ENCODE data around the gene ZSCAN1. TPM values are rescaled to one million over a fixed set of nuclear protein-coding genes. Genes with fewer than 3 reads are reported as not detected.

Gene ZSCAN1, protein sequence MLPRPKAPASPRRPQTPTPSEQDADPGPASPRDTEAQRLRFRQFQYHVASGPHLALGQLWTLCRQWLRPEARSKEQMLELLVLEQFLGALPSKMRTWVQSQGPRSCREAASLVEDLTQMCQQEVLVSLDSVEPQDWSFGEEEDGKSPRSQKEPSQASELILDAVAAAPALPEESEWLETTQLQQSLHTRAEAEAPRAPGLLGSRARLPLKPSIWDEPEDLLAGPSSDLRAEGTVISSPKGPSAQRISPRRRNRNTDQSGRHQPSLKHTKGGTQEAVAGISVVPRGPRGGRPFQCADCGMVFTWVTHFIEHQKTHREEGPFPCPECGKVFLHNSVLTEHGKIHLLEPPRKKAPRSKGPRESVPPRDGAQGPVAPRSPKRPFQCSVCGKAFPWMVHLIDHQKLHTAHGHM
- 0.94 TPM for total RNA-seq

DNA sequence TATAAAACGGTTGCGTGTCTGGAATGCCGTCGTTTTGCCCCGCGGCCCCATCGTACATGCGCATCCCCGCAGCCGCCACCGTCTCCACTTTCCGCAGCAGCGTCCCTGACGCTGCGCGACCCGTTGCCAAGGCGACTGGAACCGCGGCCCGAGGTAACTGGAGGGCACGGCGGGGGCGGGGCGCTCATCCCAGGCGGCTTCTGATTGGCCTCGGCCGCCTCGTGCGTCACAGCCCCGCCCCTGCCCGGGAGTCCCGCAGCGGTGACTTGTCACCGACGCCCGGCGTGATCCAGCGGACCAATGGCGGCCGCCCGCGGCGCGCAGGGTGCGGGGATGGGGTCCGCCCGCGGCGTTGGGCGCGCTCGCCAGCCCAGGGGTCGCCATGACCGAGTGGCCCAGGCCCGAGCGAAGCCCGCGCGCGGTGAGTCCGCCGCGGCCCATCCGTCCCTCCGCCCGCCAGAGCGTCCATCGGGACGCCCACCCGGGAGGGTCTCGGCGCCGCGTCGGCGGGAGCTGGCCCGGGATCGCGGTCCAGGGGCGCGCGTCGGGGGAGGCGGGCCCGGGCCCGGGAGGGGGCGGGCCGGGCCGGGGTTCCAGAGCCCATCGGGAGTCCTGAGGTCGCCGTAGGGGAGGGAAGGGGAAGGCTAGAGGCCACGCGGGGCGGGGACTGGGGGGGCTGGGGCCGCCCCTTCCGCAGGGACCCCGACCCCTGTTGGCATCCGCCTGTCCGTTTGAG is at the start of gene ZSCAN1:
Gene ZSCAN1, plus strand, starts transcription at position 285 of the 736 bp plus-strand sequence. CDS start 3,812 bp downstream, outside the sequence.

DNA sequence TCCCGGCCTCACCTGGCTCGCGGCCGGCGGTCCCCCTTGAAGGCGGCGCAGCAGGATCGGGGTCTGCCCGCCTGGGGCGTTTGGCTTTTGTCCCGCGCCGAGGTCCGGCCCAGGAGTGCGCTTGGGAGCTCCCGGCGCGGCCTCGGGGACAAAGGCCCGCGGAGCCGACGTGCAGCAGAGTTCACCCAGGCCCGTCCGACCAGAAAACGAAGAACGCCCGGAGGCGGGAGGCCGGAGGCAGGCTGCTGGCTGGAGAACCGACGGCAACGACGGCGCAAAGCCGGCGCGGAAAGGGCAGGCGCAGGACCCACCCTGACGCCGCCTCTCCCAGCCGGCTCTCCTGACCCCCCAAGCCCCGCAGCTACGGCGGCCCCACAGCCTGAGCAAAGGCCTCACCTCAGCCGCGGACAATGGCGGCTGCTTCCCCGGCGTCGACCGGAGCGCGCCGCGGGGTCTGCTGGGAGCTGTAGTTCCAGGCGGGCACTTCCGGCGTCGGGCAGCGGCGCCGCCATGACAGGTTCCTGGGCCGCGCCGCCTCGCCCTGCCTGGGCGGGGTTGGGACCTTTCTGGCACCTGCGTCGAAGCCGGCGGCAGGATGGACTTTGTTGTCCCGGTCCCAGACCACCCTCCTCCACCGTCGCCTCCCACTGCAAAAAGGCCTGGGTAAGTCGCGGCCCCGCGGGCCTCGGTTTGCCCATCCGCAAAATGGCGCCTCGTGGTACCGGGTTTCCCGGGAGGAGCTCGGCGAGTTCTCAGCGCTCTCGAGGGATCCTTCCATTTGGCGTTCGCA is 31.2 kb upstream of the ZSCAN1 start, which contains the start of gene ZNF606:
Gene ZNF606, minus strand, starts transcription at position 437 of the 790 bp plus-strand sequence. CDS start 1,501 bp downstream, outside the sequence.

DNA sequence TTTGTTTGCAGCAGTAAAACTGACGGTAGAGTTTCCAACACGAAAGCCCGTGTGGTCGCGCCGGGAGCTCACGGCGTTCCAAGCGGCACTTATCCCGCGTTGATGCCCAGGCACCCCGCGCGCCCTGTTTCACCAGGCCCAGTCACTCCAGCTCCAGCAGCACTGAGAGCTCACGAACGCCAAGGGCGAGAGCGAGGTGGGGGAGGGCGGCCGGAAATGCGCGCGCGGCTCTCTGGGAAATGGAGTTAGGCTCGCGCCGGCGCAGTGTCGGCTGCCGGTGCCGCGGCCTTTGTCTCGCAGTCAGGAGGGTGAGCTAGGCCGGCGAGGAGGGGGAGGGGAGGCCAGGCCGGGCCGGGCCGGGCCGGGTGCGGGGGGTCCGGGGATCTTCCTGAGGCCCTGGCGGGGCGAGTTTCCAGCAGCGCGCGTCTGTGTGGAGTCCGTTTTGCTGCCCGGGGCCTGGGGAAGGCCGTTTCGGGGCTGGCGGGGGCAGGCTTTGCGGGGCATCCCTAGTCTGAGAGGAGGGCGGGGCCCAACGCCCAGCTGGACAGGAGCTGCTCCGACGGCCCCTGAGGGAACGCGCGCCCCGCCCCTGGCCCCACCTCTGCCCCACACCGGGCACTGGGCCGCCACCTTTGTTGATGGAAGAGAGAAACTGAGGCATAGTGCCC is 25.3 kb downstream of the ZSCAN1 start, which contains the start of gene ZNF135:
Gene ZNF135, plus strand, starts transcription at position 280 of the 668 bp plus-strand sequence. CDS start 721 bp downstream, outside the sequence.

DNA sequence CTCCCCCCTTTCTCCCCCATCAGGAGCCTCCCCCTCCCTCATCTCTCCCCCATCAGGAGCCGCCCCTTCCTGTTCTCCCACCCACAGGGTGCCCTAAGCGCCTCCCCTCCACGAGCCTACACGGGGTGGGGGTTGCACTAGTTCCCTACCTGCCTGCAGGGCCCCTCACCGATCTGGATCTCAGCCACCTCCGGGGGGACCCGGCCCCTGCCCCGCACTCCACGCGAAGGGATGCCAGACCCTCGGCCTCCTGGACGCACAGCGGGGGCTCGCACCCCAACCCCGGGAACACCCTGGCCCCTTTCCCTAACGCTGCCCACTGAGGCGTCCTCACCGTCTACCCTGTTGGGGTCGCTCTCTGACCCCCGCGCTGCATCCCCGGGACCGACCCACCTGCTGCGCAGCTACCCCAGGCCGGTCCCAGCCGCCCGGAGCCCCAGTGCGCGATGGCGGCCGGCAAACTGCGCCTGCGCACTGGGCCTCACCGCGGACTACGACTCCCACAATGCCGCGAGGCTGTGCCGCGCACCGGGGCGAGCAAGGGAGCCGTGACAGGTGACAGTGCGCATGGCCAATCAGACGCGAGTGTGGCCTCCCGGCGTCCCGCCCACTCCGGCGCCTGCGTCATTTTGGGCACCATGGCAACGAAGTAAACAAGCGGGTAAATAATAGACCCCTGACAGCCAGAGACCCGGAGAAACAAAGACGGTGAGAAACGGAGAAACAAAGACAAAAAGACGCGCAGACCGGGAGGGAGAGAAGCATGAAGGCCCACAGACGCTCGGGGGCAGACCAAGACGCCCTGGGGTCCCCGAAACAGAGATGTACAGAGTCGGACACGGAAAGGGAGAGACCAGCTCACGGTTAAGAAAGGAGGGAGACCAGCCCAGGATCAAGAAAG is 64.2 kb downstream of the ZSCAN1 start, which contains the start of gene ZSCAN18:
Gene ZSCAN18, minus strand, starts transcription at position 451 of the 901 bp plus-strand sequence. CDS start 7,964 bp downstream, outside the sequence.

Other genes starting within 250 kb of the ZSCAN1 start
- 20.3 TPM for gene ZNF552, start 219.1 kb upstream of the ZSCAN1 start, total RNA-seq
- 53.5 TPM for gene ZNF587B, start 203.7 kb upstream of the ZSCAN1 start, total RNA-seq
- 51.0 TPM for gene ZNF587, start 184.2 kb upstream of the ZSCAN1 start, total RNA-seq
- 89.8 TPM for gene ZNF814, start 145.0 kb upstream of the ZSCAN1 start, total RNA-seq
- 61.7 TPM for gene ZNF417, start 117.4 kb upstream of the ZSCAN1 start, total RNA-seq
- gene ZNF418, start 98.6 kb upstream of the ZSCAN1 start, total RNA-seq: 65.7 TPM
- gene ZNF256, start 86.3 kb upstream of the ZSCAN1 start, total RNA-seq: 19.7 TPM
- not detected for gene C19orf18, start 59.5 kb upstream of the ZSCAN1 start, total RNA-seq
- 65.1 TPM for gene ZNF606, start 31.2 kb upstream of the ZSCAN1 start, total RNA-seq
- 40.4 TPM for gene ZNF135, start 25.3 kb downstream of the ZSCAN1 start, total RNA-seq
- 117 TPM for gene ZSCAN18, start 64.2 kb downstream of the ZSCAN1 start, total RNA-seq
- gene ZNF329, start 116.8 kb downstream of the ZSCAN1 start, total RNA-seq: 28.5 TPM
- 43.8 TPM for gene ZNF274, start 149.0 kb downstream of the ZSCAN1 start, total RNA-seq
- gene ZNF544, start 194.9 kb downstream of the ZSCAN1 start, total RNA-seq: 72.0 TPM
- gene ZNF8, start 244.9 kb downstream of the ZSCAN1 start, total RNA-seq: 27.5 TPM

All from parietal lobe (tissue), 1 donor.